AG10803 (cell line): ENCODE results near the gene CA10.

Source experiments
- DNase-seq: peaks from one replicate; pipeline ENCODE4 v3.0.0; 2010; ENCODE audit warnings: low read depth
- H3K4me3 ChIP-seq: 2 replicates; pipeline ENCODE4 v1.5.1; 2011; ENCODE audit warnings: mild to moderate bottlenecking, low read length, control low read depth
- CTCF ChIP-seq: conservative IDR thresholded peaks from 2 replicates; pipeline ENCODE4 v1.5.1; 2011; ENCODE audit warnings: mild to moderate bottlenecking, low read length, control low read depth, inconsistent platforms

Gene CA10

GRCh38 chr17:52105591-52105990 is 52.9 kb downstream of the CA10 start:
- DNase-seq = no peak
- no peak for TF ChIP-seq CTCF

GRCh38 chr17:52096056-52096455 is 62.5 kb downstream of the CA10 start:
- no peak overlapping the region for H3K4me3 ChIP-seq
- TF ChIP-seq CTCF = no peak
- no peak for DNase-seq

More at GRCh38 chr17:52105591-52105990, 52.9 kb downstream of the CA10 start:
- H3K4me3 ChIP-seq = no peak overlapping the region

DNA sequence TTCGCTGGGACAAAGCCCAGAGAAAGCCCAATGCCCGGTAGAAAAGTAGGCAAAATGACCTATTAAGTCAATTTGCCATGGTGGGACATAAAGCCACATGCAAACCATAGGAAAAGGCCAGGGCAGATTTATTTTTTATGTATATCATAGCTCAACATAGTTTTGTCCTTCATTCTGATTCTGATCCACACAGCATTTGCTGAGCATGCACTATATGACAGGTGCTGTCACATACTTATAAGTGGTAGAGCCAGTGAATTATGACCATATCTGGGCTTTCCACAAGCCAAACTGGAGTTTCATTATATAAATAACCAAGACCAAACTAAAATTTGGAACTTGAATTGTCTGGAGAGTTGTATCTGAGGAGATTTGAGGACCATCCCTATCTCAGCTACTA is 74.3 kb downstream of the CA10 start:
- H3K4me3 ChIP-seq = no peak overlapping the region
- no peak for DNase-seq
- TF ChIP-seq CTCF = no peak

GRCh38 chr17:52079496-52079895 is 79.0 kb downstream of the CA10 start:
- no peak for TF ChIP-seq CTCF
- DNase-seq = no peak
- H3K4me3 ChIP-seq = no peak overlapping the region

DNA sequence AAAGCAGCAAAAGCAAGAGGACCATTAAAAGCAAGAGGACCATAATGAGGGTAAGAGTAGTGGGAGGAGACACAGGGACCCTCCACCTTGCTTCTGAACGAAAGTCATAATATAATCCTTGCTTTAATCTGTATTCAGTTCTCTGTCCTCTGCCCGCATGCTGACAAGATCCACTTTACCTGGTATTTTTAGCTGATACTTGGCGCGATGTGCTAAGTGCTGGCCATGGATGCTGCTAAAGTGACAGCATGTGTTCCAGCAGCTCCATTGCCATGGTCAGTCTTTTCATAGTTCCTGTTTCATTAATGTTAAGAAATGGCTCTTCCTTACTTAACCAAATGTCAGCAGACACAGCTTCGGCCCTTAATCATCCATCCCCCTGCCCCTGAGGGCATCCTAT is 86.8 kb downstream of the CA10 start:
- DNase-seq = no peak
- TF ChIP-seq CTCF = no peak
- H3K4me3 ChIP-seq = no peak overlapping the region

DNA sequence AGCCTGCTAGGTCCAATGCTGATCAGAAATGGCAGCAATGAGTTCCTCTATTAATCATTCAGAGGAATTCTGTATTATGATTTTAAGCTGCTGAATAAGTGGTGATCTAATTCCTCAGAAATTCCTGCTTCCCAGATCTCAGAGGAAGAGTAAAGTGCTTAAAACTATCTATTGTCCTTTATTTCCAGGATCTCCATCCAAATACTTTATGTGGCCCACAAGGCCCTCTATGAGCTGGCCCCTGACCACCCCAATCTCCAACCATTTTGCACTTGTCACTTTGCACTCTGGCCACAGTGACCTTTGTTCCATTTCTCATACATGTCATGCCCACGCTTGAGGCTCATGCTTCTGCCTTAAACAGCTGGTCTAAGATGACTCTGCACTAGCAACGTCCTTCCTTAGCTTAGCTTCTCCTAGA is 93.7 kb downstream of the CA10 start:
- peak; percentile 54 for DNase-seq
- no peak overlapping the region for H3K4me3 ChIP-seq
- no peak for TF ChIP-seq CTCF

- no peak for TF ChIP-seq CTCF
- H3K4me3 ChIP-seq = no peak overlapping the region
- no peak for DNase-seq
These were observed 109.0 kb downstream of the CA10 start for GRCh38 chr17:52049496-52049895.
